NCI-H2171 treated with DMSO at 0.1 percent for 48 hours (cell line): ENCODE data around the gene PRODH2.
A peak's percentile ranks its signal among the peaks of the same experiment; 100 is the strongest.
"Not testable (repeated sequence)": the region's sequence is repeated elsewhere in the genome, so short reads cannot be mapped to it uniquely, and the experiment has no call there.

ENCODE experiments used
- DNase-seq: peaks from one replicate; lab custom pipeline; 2025; lab: John Stamatoyannopoulos, UW

The PRODH2 gene

GRCh38 chr19:35781650-35782049 is 31.0 kb downstream of the PRODH2 start:
- DNase-seq = no peak

- no peak for DNase-seq
Observed at GRCh38 chr19:35780717-35781116, 31.9 kb downstream of the PRODH2 start.

DNA sequence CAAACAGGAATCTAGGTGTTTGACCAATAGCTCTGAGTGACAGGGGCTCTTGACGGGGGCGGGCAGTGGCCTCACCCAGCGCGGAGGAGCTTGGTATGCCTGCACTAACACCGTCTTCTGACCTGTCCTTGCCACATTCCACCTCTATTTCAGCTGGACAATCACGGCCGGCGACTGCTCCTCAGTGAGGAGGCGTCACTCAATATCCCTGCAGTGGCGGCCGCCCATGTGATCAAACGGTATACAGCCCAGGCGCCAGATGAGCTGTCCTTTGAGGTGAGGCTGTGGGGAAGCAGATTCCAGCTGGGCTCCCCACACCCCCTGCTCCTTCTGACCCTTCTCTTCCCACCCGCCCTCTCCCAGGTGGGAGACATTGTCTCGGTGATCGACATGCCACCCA is 32.6 kb downstream of the PRODH2 start:
- no peak for DNase-seq

DNA sequence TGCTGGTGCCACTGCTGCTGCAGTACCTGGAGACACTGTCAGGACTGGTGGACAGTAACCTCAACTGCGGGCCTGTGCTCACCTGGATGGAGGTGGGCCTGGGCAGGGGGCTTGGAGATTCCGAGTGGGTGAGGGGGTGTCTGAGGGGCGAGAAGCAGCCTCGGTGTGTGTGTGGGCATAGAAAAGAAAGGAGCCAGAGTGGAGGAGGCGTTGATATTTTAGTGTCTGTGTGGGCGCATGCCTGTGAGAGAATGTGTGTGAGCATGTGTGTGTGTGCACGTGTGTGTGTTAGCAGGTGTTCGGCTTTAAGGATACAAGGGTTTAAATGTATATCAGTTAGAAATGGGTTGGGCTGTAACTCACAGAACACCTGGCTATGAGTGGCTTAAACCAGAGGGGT is 33.6 kb downstream of the PRODH2 start:
- no peak for DNase-seq

- DNase-seq = no peak
Observed at GRCh38 chr19:35777961-35778360, 34.7 kb downstream of the PRODH2 start.

DNA sequence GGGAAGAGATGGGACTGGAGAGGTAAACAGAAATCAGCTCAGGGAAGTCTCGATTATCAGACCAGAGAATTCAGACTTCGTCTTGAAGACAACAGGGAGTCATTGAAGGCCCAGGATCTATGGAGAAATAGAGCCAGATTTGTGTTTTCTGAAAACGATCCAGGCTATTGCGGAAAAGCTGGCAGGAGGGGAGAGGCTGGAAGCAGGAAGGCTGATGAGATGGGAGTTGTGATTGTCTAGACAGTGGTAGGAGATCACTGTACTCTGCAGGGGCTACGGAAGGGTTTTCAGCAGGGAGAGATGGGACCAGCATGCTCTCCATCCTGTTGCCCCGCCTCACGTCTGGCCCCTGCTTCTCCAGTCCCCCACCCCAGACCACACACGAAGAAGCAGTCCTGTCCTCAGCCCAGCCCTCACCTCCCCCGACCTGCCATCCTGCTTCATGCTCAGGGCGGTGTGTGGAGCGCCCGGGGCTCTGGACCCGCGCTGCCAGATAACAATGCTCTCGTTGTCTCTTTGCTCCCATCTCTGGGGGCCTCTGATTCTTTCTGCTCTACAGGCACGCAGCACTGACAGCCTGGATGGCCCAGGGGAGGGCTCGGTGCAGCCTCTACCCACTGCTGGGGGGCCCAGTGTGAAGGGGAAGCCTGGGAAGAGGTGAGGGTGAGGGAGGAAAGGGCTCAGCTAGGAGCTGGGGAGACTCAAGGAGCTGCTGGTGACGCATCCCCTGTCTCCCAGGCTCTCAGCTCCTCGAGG is 35.4 kb downstream of the PRODH2 start:
- DNase-seq = no peak

- no peak for DNase-seq
Observed at GRCh38 chr19:35776102-35776788, 36.4 kb downstream of the PRODH2 start.

- DNase-seq = peak; percentile 95
Observed at GRCh38 chr19:35775298-35776101, 37.1 kb downstream of the PRODH2 start, which contains the start of gene ARHGAP33. Gene ARHGAP33 (plus strand): TSS chr19:35775564. CDS start chr19:35775659, 95 bp downstream.

DNA sequence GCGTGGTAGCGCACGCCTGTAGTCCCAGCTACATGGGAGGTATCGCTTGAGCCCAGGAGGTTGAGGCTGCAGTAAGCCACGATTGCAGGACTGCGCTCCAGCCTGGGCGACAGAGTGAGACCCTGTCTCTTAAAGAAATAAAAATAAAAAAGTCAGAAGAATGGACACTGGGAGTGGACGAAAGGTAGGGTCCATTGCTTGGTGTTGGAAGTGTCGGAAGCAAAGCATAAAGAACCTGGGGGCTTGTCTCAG is 37.7 kb downstream of the PRODH2 start:
- no peak for DNase-seq

- no peak for DNase-seq
Observed at GRCh38 chr19:35774274-35775045, 38.2 kb downstream of the PRODH2 start.

- DNase-seq = no peak
Observed at GRCh38 chr19:35773020-35773806, 39.4 kb downstream of the PRODH2 start.

DNA sequence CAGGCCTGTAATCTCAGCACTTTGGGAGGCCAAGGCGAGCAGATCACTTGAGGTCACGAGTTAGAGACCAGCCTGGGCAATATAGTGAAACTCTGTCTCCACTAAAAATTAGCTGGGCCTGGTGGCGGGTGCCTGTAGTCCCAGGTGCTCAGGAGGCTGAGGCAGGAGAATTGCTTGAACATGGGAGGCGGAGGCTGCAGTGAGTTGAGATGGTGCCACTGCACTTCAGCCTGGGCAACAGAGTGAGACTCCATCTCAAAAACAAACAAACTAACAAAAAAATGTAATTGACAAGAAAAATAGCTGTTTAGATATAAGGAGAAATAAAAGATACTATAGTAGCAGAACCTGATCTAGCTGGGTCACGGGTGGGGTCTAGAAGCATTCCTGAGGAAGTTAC is 40.3 kb downstream of the PRODH2 start:
- not testable (repeated sequence) for DNase-seq

DNA sequence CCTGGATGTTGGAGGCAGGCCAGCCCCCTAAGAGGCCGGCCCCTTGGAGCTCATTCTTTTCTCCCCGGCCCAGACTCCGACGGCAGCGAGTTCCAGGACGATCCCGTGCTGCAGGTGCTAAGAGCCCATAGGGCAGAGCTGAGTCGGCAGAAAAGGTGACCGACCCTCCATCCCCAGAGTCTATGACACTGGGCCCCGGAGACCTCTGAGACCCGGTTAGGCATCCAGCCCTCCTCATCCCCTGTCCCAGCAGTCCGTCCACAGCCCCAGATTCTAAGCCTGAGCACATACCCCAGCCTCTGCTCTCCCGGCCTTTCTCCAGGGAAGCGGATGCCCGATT is 44.6 kb downstream of the PRODH2 start:
- no peak for DNase-seq

DNA sequence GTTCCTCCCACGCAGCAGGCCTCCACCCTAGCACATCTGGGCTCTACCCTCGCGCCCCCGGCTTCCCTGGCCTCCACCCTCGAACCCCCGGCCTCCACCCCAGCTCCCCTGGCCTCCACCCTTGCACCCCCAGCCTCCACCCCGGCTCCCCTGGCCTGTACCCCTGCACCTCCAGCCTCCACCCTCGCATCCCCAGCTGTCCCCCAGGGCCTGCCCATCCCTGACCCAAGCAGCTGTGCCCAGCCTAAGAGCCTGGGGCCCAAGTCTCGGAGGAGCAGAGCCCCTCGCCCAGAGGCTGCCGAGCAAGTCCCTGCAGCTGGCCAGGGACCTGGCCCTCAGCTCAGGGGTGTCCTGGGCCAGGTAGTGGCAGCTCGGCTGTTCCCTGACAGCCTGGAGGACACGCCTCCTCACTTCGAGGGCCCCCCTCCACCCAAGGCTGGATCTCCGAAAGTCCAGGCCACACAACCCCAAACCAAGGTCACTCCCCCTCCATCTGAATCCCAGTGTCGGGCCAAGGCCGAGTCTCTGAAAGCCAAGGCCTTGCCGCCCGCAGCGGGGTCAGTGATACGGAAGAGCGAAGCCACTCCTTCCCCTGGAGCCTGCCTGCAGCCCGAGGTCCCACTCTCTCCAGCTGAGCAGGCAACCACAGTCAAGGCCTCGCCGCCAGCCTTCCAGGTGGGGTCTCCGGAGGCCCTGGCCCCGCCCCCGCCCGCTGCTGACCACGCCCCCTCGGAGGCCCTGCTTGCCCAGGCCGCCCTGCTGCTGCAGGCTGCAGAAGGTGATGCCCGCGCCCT is 45.2 kb downstream of the PRODH2 start:
- no peak for DNase-seq

- no peak for DNase-seq
Observed at GRCh38 chr19:35766571-35767104, 46.0 kb downstream of the PRODH2 start.

DNA sequence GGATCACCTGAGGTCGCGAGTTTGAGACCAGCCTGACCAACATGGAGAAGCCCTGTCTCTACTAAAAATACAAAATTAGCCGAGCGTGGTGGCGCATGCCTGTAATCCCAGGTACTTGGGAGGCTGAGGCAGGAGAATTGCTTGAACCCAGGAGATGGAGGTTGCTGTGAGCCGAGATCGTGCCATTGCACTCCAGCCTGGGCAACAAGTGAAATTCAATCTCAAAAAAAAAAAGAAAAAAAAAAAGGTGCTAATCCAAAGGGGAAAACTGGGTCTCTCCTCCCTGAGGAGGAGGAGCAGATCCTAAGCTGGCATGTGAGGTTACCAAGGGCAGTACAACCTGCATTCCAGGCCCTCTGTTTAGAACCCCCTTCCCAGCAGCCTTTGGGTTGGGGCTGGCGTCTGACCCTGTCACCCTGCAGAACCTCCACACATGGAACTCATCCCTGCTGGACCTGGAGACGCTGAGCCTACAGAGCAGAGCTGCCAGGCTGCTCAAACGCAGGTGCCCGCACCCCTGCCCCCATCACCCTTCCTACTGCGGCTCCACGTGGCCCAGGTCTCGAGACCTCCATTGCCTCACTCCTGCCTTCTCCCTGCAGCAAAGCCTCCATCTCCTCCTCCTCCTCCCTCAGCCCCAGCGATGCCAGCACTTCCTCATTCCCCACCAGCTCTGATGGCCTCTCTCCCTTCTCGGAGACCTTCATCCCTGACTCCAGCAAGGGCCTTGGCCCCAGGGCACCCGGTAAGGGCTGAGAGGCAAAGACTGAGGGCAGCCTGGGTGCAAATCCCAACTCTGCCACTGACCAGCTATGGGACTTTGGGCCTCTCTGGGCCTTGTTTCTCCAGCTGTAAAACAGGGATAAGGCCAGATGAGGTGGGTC is 48.0 kb downstream of the PRODH2 start:
- no peak for DNase-seq

GRCh38 chr19:35760711-35761349 is 51.8 kb downstream of the PRODH2 start:
- DNase-seq = no peak

DNA sequence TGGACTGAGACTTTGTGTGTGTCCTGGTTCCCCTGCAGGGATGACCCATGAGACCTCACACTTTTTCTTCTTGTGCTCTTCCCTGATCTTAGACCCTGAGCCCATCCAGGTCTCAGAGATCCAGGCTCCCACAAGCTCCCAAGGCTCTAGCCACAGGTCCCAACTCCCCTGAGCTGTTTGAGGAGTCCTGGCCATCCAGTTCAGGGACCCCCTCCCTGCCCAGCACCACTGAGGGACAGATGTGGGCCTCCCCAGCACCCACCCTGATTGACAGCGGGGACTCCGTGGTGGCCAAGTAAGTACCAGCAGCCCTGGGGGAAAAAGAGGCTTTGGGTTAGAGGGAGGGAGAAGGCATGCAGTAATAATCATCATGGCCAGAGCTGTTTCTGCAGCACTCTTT is 52.9 kb downstream of the PRODH2 start:
- DNase-seq = no peak
